SH-SY5Y (cell line): ENCODE measurements around the gene IQCE.

Source experiments
- GATA2 ChIP-seq: IDR thresholded peaks from 2 replicates; pipeline ENCODE4 v1.6.1; 2011; ENCODE audit warnings: mild to moderate bottlenecking, low read depth, low read length
- GATA3 ChIP-seq: IDR thresholded peaks from 2 replicates; pipeline ENCODE4 v1.6.1; 2011; ENCODE audit warnings: low read depth, mild to moderate bottlenecking, low read length, moderate library complexity

GRCh38 chr7:2546776-2547586, 11.8 kb upstream of the IQCE start:
- TF ChIP-seq GATA3, result no peak
- TF ChIP-seq GATA2, result no peak
